GM18867 (cell line): Measurements from ENCODE around the gene PNLIPRP1.

Source experiments
- ATAC-seq: cut with Tn5 transposase; IDR thresholded peaks from one replicate; pipeline ENCODE4 v1.9.1; 2021; ENCODE audit warnings: mild to moderate bottlenecking, moderate library complexity; ENCODE audit not compliant: unreplicated experiment

The PNLIPRP1 gene

DNA sequence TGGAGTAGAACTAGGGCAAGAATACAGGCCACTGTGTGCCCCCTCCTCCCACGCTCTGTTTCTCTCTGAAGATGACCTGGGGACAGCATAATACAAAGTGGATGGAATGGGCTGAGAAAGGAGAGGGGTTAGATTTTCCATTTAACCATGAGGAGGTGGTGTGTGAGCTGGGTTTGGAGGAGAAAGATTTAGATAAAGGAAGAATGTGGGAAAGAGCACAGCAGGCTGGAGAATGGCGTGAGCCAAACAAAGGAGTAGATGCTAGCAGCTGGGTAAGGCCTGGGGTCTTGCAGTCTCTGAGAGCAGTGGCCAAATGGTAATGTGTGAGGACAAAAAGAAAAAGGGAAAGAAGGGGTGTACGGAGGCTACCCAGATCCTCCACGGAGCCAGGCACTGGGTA lies 38.6 kb downstream of the PNLIPRP1 start:
- ATAC-seq, result no peak

DNA sequence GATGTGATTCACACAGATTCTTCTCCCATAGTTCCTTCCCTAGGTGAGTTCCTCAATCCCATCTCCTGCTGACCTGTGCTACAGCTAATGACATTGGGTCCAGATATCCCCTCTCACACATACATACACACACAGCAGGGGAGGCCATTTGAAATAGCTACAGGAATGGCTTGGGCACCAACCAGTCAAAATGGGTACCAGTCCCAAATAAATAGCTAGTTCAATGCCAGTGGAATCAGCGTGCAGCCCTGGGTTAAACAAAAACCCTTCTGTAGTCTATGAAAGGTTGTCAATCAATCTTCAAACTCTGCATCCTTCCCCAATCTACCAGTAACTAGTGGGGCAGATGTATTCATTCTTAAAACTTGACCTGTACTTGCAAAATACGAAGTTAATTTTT lies 39.3 kb downstream of the PNLIPRP1 start:
- no peak for ATAC-seq

DNA sequence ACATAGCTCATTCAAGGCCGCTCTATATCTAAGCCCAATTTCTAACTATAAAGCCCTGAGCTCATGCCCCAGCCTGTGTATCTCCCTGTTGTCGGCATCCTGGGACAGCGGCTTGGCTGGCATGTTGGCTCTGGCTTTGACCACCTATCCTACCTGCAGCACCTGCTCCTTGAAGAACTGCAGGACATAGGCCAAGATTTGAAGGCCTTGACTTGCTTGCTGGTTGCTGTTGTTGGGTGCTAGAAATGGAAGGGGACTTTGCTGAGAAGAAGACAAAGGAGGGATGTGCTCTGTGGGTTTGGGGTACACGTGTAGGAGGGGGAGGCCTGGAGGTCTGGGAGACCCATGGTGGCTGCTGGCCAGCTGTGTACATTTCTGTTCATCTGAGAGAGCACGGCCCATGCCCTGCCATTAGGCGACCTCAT lies 41.1 kb downstream of the PNLIPRP1 start:
- no peak for ATAC-seq

- ATAC-seq, result no peak
Measured at GRCh38 chr10:116632596-116633215, 41.9 kb downstream of the PNLIPRP1 start.

DNA sequence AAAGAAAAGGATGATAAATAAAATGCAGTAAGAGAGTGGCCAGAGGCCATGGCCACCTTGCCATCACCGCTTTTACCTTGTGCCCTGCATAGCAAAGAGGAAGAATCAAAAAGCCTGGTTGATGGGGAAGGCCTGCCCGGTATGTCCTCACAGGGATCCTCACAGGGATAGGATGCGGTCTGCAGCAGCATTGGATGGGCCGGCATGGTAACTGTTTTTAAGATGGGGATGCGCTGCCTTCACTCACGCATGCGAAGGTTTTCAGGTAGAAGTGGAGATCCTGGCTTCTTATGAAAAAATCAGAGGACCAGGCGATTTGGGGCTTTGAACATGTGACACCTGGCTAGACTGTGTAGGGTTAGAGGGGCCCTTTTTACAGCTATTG lies 42.4 kb downstream of the PNLIPRP1 start:
- no peak for ATAC-seq

DNA sequence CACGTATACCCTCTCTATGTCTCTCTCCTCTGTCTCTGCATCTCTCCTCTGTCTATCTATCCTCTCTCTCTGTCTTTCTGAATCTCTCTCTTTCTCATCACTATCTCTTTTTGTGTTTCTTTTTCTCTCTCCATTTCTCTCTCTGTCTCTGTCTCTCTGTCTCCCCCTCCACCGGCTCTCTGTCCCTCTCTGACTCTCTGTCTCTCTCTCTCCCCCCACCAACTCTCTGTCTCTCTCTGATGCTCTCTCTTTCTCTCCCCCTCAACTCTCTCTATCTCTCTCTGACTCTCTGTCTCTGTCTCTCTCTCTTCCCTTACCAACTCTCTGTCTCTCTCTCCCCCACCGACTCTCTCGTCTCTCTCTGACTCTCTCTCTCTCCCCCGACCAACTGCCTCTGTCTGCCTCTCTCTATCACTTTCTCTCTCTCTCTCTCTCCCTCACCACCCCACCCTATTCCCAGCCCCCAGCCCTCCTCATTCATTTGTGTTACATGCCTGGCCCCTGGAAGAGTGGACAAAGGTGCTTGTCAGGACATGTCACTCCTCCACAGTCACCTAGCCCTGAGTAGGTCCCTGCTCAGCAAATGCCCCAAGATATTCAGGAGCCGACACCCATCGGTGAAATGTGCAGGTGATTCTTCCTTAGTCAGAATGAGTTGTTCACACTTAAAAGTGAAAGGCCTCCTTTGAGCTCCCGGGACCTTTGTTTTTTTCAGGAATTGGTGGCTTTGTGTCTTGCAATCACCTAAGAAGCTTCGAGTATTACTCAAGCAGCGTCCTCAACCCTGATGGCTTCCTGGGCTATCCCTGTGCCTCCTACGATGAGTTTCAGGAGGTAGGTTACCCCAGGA lies 43.6 kb downstream of the PNLIPRP1 start:
- no peak for ATAC-seq

GRCh38 chr10:116636385-116636784 lies 45.6 kb downstream of the PNLIPRP1 start:
- no peak for ATAC-seq

DNA sequence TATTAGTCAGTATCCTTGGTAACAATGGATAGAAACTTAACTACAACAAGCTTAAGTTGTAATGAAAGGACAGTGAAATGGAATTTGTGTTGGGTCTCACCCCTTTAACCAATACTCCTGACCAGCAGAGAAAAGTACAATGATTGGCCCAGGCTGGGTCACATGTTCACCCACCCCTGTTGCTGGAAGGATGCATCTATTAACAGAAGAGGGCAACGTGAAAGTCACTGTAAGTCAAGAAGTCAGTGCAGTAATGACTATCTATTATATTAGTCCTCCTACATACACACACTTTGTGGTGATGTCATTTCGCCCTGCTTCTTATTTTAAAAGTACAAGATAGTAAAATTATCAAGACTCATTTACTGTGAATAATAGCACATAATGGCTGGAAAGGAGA lies 46.2 kb downstream of the PNLIPRP1 start:
- ATAC-seq, result no peak

GRCh38 chr10:116637830-116638229 lies 47.1 kb downstream of the PNLIPRP1 start:
- no peak for ATAC-seq

GRCh38 chr10:116646502-116646901 lies 55.7 kb downstream of the PNLIPRP1 start:
- no peak for ATAC-seq

DNA sequence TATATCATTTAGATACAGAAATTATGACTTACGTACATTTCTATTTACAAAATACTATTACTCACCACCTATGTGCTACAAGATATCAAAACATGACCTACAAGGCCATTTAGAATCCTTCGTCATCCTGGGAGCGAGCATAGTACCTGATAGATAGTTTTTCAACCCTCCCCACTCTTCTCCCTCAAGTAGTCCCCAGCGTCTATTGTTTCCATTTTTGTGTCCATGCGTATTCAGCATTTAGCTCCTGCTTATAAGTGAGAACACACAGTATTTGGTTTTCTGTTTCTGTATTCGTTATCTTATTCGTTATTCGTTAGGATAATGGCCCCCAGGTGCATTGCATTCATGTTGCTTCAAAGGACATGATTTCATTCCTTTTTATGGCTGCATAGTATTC lies 58.1 kb downstream of the PNLIPRP1 start:
- ATAC-seq, result no peak

- no peak for ATAC-seq
Measured at GRCh38 chr10:116653885-116654284, 63.1 kb downstream of the PNLIPRP1 start.

- no peak for ATAC-seq
Measured at GRCh38 chr10:116654816-116655215, 64.1 kb downstream of the PNLIPRP1 start.

- ATAC-seq, result no peak
Measured at GRCh38 chr10:116655568-116655967, 64.8 kb downstream of the PNLIPRP1 start.

DNA sequence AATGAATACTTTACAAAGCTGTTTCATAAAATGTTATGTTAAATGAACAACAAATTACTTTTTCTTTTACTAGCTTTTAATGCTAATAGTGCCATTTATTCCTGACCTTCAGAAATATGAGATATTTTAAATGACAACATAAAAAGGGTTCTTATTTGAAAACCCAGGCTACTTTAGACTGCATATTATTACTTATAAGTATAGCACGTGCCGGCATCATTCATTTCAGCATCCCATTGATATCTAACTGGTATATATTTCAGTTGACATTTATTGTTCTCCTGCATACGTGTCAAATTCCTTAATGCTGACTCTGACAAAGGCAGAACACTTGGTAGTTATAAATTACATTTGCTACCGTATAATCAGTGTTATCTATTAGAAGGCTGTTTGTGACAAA lies 65.3 kb downstream of the PNLIPRP1 start:
- ATAC-seq, result no peak

DNA sequence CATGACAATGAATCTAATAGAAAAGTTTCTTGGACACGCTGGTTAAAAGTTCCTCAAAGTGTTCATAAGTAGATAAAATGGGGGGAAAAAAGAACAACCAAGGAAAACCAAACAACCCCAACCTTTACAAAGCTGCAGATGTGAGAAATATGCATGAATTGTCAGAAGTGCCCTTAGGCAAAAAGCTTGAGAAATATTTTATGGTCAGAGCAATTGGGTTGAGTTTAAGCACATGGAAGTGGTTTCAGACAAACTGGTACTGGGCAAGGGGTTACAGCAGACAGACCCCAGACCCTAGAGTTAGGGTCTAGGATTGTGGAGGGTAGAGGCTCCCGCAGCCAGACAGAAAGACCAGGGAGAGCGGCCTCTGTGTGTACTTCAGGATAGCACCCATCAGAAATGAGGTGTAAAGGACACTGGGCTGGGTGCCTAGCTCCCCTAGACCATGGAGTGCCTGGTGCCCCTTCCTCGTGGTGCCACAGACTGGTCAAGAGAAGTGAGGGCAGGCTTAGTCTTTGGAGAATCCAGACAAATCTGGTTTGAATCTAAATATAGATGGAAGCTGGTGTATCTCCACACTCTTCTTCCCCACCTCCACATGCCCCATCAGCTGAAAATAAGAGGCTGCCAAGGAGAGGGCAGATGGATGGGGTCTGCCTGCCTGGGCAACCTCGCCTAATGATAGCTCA lies 67.2 kb downstream of the PNLIPRP1 start:
- no peak for ATAC-seq
